GM19468 (cell line): Measurements from ENCODE around the gene GRIN2A.

Experiments
- ATAC-seq: cut with Tn5 transposase; IDR thresholded peaks from one replicate; pipeline ENCODE4 v1.9.1; 2021; ENCODE audit warnings: mild to moderate bottlenecking, moderate library complexity, moderate number of reproducible peaks; ENCODE audit not compliant: unreplicated experiment; ENCODE audit errors: extremely low read depth

GRIN2A gene

DNA sequence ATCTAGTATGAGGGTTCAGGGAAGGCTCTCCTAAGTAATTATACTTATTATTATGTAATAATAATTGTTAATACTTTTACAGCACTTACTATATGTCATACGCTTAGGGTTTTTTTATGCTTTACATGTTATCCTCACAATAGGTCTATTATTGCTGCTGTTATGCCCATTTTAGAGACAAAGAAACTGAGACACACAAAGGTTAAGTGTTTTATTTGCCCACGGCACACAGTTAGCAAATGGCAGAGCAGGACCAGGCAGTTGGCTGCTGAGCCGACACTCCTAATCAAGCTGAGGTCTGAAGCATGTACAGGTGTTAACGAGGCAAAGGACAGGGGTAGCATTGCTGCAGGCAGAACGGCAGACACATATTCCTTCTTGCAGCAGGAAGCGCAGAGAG lies 443.5 kb downstream of the GRIN2A start:
- ATAC-seq = no peak

DNA sequence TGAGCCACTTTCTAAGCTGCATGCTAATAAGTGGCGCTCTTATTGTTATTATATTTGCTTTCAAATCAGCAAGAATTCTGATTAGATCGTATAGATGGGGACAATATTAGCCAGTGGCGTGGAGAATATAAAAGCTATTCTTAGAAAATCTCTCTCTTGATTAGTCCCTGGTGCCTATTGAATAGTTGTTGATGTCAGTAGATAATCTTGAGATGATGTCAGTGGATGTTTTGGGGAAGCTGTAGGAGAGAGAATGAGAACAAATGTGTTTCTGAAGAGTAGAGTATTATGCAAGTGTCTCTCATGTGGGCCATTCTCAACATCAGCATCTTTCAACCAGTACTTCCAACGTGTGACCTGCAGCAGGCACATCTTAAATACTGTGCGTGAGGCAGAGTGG lies 445.7 kb downstream of the GRIN2A start:
- no peak for ATAC-seq

DNA sequence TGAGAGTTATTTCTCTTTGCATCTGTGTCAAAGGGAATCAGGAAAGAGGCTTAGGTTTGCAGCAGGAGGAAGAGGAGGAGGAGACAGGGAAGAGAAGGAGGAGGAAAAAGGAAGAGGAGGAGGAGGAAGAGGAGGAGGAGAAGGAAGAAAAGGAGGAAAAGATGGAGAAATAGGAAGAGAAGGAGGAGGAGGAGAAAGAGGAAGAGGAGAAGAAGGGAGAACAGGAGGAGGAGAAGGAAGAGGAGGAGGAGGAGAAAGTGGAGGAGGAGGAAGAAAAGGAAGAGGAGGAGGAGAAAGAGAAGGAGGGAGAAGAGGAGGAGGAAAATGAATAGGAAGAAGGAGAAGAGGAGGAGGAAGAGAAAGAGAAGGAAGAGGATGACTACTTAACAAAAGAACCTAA lies 459.1 kb downstream of the GRIN2A start:
- ATAC-seq = no peak

DNA sequence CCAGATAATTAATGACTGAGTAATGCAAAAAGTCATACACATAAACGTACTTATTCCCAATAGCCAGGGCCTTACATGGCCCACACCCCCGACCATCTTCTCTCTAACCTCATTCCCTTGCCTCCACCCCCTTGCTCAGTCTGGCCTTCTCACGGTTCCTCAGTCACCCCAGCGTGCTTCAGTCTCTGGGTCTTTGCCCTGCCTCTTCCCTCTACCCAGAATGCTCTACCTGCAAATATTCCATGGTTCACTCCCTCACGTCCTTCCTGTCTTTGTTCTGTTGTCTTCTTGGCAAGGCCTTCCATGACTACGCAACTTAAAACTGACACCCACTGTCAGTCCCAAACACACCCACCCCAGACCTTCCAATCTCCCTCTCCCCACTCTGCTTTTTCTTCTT lies 468.3 kb downstream of the GRIN2A start:
- no peak for ATAC-seq

DNA sequence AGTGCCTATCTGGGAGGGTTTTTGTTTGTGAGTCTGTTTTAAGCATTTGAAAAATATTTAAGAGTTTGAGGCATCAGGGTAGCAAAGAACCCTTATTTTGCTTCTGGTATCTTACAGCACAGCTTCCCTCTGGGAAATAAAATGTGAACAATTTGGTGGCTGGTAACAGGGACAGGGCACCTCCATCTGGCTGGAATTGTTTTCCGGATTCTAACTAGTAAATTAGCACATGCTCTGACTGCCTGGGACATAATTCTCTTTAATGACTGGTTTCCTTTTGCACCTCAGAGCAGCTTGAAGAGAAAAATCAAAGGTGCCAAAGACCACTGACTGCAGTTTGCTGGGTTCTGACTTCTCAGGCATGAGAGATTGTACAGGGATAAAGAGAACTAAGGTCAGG lies 469.1 kb downstream of the GRIN2A start:
- ATAC-seq = no peak

DNA sequence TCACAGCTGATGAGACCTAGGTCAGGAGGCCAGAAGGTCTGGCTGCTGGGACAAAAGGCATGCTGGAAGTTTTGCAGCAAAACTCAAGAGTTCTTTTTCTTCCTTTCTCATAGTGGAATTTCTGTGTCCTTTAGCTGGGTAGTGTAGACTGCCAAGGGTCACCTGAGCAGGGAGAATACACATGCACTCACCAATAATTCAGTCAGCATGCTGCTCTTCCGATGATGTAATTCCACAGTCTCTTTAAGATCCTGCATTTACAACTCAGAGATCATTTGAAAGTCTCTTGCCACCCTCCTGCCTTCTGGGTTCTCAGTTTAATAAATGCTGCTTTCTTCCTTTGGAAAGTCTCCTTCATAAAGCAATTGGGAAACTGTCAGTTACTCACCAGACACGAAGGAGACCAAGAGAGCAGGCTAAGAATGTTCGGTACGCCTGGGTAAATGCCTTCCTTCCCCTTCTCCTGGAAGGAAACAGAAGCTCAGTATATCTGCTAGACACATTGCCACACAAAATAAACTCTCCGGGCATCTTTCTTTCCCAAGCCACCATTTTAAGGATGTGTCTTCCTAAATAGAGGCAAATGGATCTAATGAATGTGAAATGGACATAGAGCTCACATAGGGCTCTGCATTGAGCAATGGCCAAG lies 473.1 kb downstream of the GRIN2A start:
- no peak for ATAC-seq

DNA sequence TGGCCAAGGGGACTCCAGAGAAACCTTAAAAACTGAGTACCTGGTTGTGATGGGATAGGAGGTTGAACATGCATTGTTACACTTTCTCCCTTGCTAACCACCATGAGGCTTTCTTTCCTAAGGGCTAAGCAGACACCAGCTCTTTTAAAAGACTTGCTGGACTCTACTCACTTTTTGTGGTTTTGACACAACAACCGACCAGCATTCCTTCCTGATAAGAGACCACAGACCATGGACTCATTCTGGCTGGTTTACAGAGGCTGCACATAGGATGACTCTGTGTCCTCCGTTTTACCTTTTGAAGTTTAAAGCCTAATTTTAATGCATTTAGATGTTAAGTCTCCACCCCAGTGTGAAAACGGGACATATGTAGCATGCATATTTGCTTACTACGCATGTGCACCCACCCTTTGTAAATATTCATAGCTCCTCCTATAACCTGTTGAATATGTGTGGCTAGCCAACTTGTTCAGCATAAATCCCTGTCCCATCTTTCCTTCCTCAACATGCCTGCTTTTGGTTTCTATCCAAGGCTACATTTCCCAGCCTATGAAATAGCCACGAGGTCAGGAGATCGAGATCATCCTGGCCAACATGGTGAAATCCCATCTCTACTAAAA lies 475.9 kb downstream of the GRIN2A start:
- ATAC-seq = no peak

DNA sequence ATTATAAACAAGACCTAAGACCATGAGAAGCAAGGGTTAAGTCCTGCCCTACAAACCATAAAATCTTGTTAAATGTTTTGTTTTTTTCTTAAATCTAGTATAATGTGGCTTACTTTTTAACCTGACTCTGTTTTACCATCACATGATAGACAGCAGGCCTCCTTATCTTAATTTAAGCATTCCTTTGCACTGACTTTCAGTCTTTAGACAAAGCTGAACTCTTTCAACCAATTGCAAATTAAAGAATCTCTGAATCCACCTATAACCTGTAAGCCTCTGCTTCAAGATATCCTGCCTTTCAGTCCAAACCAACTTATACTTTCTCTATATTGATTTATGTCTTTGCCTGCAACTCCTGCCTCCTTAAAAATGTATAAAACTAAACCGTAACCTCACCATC lies 478.5 kb downstream of the GRIN2A start:
- no peak for ATAC-seq
